Activated T-helper 2 cell treated with anti-CD3 and anti-CD28 coated beads, Interferon-gamma antibody, Interleukin-2, Interleukin-4, amounts not matched to agents 10 μg/mL and 5 μg/mL and 100 μg/mL, durations not matched to agents 14 hours and 24 hours and 36 hours (primary cell): ENCODE data around the gene BLCAP. TPM values are rescaled to one million over a fixed set of nuclear protein-coding genes. Genes with fewer than 3 reads are reported as not detected.

Experiments
- DNase-seq: peaks from one replicate; pipeline ENCODE4 v3.0.0; 2021; ENCODE audit warnings: low spot score
- H3K27ac Mint-ChIP-seq: one replicate; pipeline ENCODE4 v1.8.0; 2021; ENCODE audit warnings: mixed read lengths
- H3K27me3 Mint-ChIP-seq: one replicate; pipeline ENCODE4 v1.8.0; 2021; ENCODE audit warnings: low read depth, mixed read lengths
- H3K36me3 Mint-ChIP-seq: one replicate; pipeline ENCODE4 v1.8.0; 2021; ENCODE audit warnings: low read depth, mixed read lengths
- H3K4me1 Mint-ChIP-seq: one replicate; pipeline ENCODE4 v1.8.0; 2021; ENCODE audit warnings: low read depth, mixed read lengths
- H3K4me3 Mint-ChIP-seq: one replicate; pipeline ENCODE4 v1.8.0; 2021; ENCODE audit warnings: low read depth, mild to moderate bottlenecking, moderate library complexity, mixed read lengths
- H3K9me3 Mint-ChIP-seq: one replicate; pipeline ENCODE4 v1.8.0; 2021; ENCODE audit warnings: mixed read lengths
- intact Hi-C: fragments of 100-400 bp; cut with micrococcal nuclease; formaldehyde crosslinking; loops from one replicate; pipeline ENCODE4 v1.15.1; 2023
- total RNA-seq: library from RNA; stranded (reverse); gene quantifications from 2 replicates; pipeline ENCODE4 v1.2.3, GENCODE V29; 2022

Gene BLCAP
- total RNA-seq, 1 donor from 2014 or later = 24.2 TPM

DNA sequence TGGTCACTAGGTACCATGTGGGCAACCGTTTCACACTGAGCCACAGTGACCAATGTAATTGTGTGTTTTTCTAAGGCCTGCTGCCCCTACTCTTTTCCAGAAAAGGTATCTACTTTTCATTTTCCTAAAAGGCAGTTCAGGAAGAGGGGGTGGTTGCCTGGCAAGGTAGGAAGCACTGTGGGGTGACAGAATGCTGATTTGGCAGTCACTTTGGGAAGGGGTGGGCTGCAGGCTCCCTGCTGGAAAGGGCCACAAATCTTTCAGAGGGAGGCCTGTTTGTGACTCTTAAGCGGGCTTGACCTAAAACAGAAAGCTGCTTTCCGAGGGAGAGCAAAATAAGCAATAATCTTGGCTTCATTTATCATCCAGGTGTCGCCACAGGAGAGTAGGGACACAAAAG, 11.8 kb downstream of the BLCAP start:
- DNase-seq = no peak
- intact Hi-C loops = no loop called here
- Mint-ChIP-seq H3K4me1 (no peaks in the 10 kb centered on the region), H3K9me3 (no peaks in the 10 kb centered on the region), H3K27ac (no peak overlapping the region), H3K4me3 (no peak overlapping the region), H3K36me3 (peaks cover 10% of the 10 kb centered on the region), H3K27me3 (peaks cover 3% of the 10 kb centered on the region)

- intact Hi-C loops = no loop called here
- Mint-ChIP-seq H3K4me3 (no peak overlapping the region), H3K9me3 (no peaks in the 10 kb centered on the region), H3K27ac (no peak overlapping the region), H3K36me3 (peaks cover 8% of the 10 kb centered on the region), H3K27me3 (no peaks in the 10 kb centered on the region), H3K4me1 (no peaks in the 10 kb centered on the region)
- DNase-seq = no peak
Observed at GRCh38 chr20:37513779-37514359, 13.8 kb downstream of the BLCAP start.

DNA sequence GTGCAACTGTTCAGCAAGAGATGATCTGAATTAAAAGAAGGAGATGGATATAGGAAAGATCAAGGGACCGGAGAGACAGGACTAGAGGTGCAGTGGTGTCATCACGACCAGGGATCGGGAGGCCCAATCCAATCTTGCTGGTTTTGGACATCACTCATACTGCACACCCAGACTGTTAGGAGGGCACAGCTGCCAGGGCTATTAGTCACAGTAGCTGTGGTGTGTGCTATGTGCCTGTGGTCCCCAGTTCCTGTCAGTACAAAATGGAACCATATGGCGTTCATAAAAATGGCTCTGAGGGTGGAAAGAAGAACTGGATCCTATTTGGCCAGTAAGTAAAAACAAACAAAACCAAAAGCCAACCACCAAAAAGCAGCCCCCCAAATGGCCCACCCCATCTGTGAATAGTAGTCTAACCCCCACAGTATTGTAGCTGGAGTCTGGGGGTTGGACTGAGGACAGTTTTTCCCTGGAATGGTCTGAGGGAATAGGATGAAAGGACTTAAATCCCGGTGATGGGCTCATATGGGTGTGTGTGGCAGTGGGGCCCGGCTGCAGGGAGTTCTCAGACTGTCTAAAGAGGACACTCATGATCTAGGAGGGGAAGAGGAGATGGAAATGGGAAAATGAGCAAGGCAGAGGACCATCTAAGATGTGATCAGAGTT, 15.9 kb downstream of the BLCAP start:
- no peak overlapping the region for H3K27ac Mint-ChIP-seq
- no peaks in the 10 kb centered on the region for H3K27me3 Mint-ChIP-seq
- intact Hi-C loops = no loop called here
- no peak for DNase-seq
- H3K4me1 Mint-ChIP-seq = no peaks in the 10 kb centered on the region
- no peak overlapping the region for H3K4me3 Mint-ChIP-seq
- H3K9me3 Mint-ChIP-seq = no peaks in the 10 kb centered on the region
- no peaks in the 10 kb centered on the region for H3K36me3 Mint-ChIP-seq

- no peaks in the 10 kb centered on the region for H3K27me3 Mint-ChIP-seq
- intact Hi-C loops = no loop called here
- DNase-seq = no peak
- no peaks in the 10 kb centered on the region for H3K36me3 Mint-ChIP-seq
- H3K4me1 Mint-ChIP-seq = no peaks in the 10 kb centered on the region
- no peak overlapping the region for H3K4me3 Mint-ChIP-seq
- no peaks in the 10 kb centered on the region for H3K9me3 Mint-ChIP-seq
- no peak overlapping the region for H3K27ac Mint-ChIP-seq
Observed at GRCh38 chr20:37510226-37510625, 17.4 kb downstream of the BLCAP start.

- Mint-ChIP-seq H3K27me3 (no peaks in the 10 kb centered on the region), H3K4me3 (no peak overlapping the region), H3K9me3 (no peaks in the 10 kb centered on the region), H3K36me3 (no peaks in the 10 kb centered on the region), H3K27ac (no peak overlapping the region), H3K4me1 (no peaks in the 10 kb centered on the region)
- DNase-seq = no peak
- intact Hi-C loops = no loop called here
Observed at GRCh38 chr20:37506152-37506725, 21.4 kb downstream of the BLCAP start.

- Mint-ChIP-seq H3K4me1 (no peaks in the 10 kb centered on the region), H3K9me3 (no peaks in the 10 kb centered on the region), H3K36me3 (no peaks in the 10 kb centered on the region), H3K27ac (no peak overlapping the region), H3K27me3 (no peaks in the 10 kb centered on the region), H3K4me3 (no peak overlapping the region)
- intact Hi-C loops = no loop called here
- DNase-seq = no peak
Observed at GRCh38 chr20:37505263-37506151, 22.2 kb downstream of the BLCAP start.

DNA sequence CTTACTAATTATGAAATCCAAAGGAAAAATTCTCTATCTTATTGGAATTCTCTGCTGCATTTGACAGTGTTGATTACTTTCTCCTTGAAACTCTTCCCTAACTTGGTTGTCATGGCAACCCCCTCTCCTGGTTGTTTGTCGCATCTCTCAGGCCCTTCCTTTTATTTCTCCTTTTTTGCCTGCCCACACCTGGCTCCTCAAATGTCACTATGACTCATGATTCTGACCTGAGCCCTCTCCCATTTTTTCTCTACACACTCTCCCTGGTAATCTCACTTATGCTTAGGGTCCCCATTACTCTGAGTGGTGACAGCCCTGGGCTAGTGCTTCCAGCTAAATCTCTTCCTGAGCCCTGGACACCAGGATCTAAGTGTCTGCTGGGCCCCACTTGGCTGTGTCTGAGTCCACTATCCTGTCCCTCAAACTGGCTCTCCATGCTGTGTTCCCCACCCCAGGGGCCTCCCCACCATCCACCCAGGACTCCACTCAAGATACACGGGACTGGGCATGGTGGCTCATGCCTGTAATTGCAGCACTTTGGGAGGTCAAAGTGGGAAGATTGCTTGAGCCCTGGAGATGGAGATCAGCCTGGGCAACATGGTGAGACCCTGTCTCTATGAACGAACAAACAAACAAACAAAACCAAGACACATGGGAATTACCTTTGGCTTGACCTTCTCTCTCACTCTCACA, 23.1 kb downstream of the BLCAP start:
- intact Hi-C loops = no loop called here
- Mint-ChIP-seq H3K27me3 (no peaks in the 10 kb centered on the region), H3K4me1 (no peaks in the 10 kb centered on the region), H3K4me3 (no peak overlapping the region), H3K27ac (no peak overlapping the region), H3K36me3 (no peaks in the 10 kb centered on the region), H3K9me3 (no peaks in the 10 kb centered on the region)
- no peak for DNase-seq

DNA sequence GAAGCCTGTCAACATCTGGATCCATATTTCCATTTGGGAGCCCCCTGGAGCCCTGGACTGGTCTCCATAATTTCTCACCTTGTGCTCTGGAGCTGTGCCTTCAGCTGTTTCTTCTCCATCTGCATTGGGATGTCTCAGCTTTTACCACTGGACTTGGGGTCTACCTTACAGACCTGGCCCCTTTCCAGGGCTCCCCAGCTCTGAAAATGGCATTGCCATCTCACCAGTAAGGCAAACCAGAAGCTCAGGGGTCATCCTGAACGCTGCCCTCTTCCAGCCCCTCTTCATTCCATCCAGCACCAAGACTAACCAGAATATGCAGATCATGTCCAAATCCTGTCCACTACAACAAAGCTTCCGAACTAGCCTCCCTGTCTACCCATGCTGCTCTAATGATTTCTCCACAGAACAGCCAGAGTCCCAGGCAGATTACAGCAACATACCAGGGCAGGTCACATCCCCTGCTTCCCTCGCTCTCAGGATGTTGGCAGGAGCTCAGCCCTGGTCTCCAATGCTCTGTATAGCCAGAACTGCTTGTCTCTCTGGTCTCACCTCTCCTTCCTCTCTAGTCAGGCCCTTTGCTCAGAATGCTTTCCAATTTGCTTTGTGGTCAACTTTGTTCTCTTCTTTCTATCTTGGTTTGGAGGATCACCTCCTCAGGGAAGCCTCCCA, 24.3 kb downstream of the BLCAP start:
- H3K4me1 Mint-ChIP-seq = no peaks in the 10 kb centered on the region
- H3K4me3 Mint-ChIP-seq = no peak overlapping the region
- no peaks in the 10 kb centered on the region for H3K9me3 Mint-ChIP-seq
- intact Hi-C loops = no loop called here
- H3K27ac Mint-ChIP-seq = no peak overlapping the region
- no peak for DNase-seq
- no peaks in the 10 kb centered on the region for H3K27me3 Mint-ChIP-seq
- no peaks in the 10 kb centered on the region for H3K36me3 Mint-ChIP-seq

DNA sequence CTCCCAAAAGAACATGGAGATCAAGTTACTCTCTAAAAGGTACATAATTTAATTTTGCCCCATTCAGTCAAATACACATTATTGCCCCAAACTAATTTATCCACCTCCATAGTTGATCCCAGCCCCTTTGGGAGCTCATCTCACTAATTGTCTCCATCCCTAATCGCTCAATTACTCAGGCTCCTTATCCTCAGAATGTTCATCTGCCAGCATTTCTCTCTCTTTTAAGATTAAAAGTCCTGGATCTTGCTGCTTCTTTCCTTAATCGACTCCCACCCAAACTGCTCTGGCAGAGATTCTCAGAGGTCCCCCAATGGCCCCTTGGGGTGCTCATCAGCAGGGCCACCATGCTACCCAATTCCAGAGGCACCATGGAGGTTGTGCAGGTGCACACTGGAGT, 25.0 kb downstream of the BLCAP start:
- no peaks in the 10 kb centered on the region for H3K36me3 Mint-ChIP-seq
- intact Hi-C loops = no loop called here

GRCh38 chr20:37501940-37502339, 25.7 kb downstream of the BLCAP start:
- no peaks in the 10 kb centered on the region for H3K27me3 Mint-ChIP-seq
- no peak for DNase-seq
- no peaks in the 10 kb centered on the region for H3K4me1 Mint-ChIP-seq
- H3K36me3 Mint-ChIP-seq = no peaks in the 10 kb centered on the region
- H3K4me3 Mint-ChIP-seq = no peak overlapping the region
- no peaks in the 10 kb centered on the region for H3K9me3 Mint-ChIP-seq
- no peak overlapping the region for H3K27ac Mint-ChIP-seq
- intact Hi-C loops = no loop called here

More for the DNA sequence above, 25.0 kb downstream of the BLCAP start:
- Mint-ChIP-seq H3K4me3 (no peak overlapping the region), H3K4me1 (no peaks in the 10 kb centered on the region), H3K27ac (no peak overlapping the region), H3K9me3 (no peaks in the 10 kb centered on the region), H3K27me3 (no peaks in the 10 kb centered on the region)
- DNase-seq = no peak

GRCh38 chr20:37500311-37500710, 27.4 kb downstream of the BLCAP start:
- Mint-ChIP-seq H3K4me3 (no peak overlapping the region), H3K9me3 (no peaks in the 10 kb centered on the region), H3K36me3 (no peaks in the 10 kb centered on the region), H3K27me3 (no peaks in the 10 kb centered on the region), H3K4me1 (no peaks in the 10 kb centered on the region), H3K27ac (no peak overlapping the region)
- no peak for DNase-seq
- intact Hi-C loops = no loop called here

DNA sequence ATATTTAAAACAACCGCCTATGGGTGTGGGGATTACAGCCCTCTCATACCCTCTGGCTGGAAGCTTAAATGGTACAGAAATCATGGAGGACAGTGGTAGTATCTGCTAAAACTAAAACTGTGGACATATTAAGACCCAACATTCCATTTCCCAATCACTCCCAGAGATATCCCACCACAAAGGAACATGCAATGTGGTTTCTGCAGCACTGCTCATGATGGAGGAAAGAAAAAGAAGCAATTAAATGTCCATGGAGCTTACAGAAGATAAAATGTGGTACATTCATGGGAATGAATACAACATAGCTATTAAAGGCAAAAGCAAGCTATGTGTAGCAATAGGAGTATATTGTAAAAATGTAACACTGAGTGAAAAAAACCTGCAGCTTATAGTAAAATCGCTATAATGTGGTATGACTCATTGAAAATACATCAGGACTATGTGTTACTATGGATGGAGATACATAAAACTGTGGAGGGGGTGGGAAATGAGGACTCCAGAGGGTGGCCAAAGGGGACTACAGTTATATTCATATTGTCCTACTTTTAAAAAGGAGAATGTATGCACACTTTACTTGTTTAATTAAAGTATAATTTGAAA, 29.5 kb downstream of the BLCAP start:
- H3K4me1 Mint-ChIP-seq = no peaks in the 10 kb centered on the region
- no peak for DNase-seq
- H3K27me3 Mint-ChIP-seq = no peaks in the 10 kb centered on the region
- no peak overlapping the region for H3K27ac Mint-ChIP-seq
- H3K9me3 Mint-ChIP-seq = no peaks in the 10 kb centered on the region
- intact Hi-C loops = no loop called here
- no peaks in the 10 kb centered on the region for H3K36me3 Mint-ChIP-seq
- H3K4me3 Mint-ChIP-seq = no peak overlapping the region
